Myocyte (in vitro differentiated cells): Measurements from ENCODE around the gene RAPGEFL1. TPM values are rescaled to one million over a fixed set of nuclear protein-coding genes. Genes with fewer than 3 reads are reported as not detected.
"Not testable (repeated sequence)": the region's sequence is repeated elsewhere in the genome, so short reads cannot be mapped to it uniquely, and the experiment has no call there.

Source experiments
- DNase-seq: peaks from one replicate; pipeline ENCODE4 v3.0.0-alpha.2; 2012; ENCODE audit warnings: low read depth
- microRNA-seq: library from miRNA; unstranded; fragments of <30 nt; microRNA quantifications from one replicate; pipeline ENCODE4, GENCODE V29; 2016
- total RNA-seq: library from RNA; depleted of rRNA; stranded (reverse); fragments of >200 nt; gene quantifications from 2 replicates; pipeline ENCODE4 v1.2.3, GENCODE V29; 2014

RAPGEFL1 gene
- total RNA-seq, 1 donor from 2014 or later, result 1.9 TPM

DNA sequence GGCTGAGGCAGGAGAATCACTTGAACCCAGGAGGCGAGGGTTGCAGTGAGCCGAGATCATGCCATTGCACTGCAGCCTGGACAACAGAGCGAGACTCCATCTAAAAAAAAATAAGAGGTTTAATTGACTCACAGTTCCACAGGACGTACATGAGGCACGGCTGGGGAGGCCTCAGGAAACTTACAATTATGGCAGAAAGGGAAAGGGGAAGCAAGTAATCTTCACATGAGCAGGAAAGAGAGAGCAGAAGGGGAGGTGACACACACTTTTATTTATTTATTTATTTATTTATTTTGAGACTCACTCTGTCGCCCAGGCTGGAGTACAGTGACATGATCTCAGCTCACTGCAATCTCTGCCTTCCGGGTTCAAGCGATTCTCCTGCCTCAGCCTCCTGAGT lies 28.9 kb downstream of the RAPGEFL1 start:
- DNase-seq, result not testable (repeated sequence)

DNA sequence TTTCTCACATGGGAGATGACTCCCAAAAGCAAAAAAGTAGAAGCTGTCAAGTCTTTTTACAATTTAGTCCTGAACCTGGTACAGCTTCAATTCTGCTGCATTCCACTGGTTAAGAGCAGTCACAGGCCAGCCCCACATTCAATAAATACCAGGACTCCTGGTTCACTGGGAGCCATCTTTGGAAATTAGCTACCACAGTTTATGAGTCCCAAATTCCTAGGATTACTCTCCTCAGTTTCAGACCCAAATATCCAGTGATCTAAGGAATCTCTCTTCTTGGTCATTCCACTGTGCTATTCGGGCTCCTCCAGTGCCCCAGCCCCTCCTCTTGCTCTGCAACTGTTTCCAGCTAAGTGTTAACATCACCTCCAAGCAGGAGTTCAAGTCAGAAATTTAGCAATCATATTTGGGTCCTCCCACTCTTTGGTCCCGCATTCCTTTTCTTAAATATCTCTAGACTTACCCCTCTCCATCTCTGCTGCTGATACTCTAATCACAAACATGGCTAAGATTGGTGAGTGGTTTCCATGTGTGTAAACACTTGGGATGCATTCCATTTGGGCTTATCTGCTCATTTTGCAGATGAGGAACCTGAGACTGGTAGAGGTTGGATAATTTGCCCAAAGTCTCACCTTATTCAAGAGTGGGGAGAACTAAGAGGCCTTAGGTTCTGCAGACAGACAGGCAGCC lies 32.3 kb downstream of the RAPGEFL1 start:
- DNase-seq, result peak; percentile 48

DNA sequence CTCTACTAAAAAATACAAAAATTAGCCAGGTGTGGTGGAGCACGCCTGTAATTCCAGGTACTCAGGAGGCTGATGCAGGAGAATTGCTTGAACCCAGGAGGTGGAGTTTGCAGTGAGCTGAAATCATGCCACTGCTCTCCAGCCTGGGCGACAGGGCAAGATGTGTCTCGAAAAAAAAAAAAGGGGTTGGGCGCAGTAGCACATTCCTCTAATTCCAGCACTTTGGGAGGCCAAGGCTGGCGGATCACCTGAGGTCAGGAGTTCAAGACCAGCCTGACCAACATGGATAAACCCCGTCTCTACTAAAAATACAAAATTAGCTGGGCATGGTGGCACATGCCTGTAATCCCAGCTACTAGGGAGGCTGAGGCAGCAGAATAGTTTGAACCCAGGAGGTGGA lies 36.6 kb downstream of the RAPGEFL1 start:
- DNase-seq, result not testable (repeated sequence)

DNA sequence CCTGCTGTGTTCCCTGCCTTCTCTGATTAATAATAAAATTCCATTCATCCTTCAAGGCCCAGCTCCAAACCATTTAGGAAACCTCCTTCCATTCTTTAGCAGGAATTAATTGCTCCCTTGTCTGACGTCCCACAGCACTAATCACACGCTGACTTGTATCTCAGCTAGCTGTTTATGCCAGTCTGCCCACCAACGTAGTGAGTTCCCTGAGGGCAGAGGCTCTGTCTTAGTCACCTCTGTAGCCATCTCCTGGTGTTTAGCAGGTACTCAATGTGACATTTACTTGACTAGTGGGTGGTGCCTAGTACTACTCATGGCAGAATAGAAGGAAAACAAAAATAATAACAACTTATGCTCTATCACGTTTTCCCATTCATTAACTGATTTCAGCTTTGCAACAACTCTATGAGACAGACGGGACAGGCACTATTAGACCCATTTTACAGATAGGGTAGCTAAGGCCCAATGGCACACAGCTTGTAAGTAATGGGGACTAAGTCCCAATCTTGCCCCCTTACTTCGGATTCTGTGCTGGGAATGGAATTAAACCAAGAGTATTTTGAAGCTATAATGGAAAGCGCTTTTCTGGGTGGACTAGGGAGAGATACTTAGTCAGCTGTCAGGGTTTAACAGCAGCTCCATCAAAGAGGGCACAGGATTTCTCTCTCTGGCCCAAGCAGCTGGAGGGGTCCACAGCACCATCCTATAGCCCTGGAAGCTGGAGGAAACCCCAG lies 40.9 kb downstream of the RAPGEFL1 start:
- DNase-seq, result no peak

DNA sequence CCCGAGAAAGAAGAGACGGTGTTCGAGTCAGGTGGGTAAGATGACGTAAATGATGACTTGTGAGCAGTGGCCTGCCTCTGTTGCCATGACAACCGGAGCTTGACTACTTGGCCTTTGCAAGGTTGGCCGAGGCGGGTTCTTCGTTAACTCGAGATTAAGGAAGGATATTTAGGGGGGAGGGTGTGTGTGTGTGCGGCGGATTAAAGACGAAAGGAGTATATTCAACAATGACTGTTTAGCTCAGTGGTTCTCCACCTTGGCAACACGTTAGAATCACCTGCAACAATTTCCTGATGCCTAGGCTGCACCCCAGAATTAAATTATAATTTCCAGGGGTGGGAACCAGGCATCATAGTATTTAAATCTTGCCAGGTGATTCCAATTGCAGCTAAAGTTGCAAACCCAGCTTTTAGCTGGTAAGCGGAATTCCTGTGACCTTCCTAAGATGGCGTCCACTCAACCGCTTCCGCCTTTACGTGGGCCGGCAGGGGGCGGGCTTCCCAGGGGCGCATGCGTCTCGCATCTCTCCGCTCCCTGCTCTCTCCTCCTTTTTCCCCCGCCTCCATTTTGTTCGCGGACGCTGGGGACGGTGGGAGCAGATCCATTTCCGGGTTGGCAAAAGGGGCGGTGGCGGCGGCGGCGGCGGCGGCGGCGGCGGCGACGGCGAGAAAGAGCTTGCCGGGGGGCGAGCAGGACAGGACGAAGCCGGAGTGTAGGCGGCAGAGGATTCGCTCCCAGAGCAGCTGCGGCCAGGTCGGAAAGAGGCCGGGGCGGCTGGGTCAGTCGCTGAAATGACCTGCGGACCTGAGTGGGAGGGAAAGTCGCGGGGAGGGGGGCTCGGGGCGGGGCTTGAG lies 41.7 kb downstream of the RAPGEFL1 start, which contains the start of gene WIPF2:
TSS of gene WIPF2 (plus strand) at position 565 of the 854 bp plus-strand sequence. CDS start 37,156 bp downstream, outside the sequence.
- DNase-seq, result peak; percentile 98

DNA sequence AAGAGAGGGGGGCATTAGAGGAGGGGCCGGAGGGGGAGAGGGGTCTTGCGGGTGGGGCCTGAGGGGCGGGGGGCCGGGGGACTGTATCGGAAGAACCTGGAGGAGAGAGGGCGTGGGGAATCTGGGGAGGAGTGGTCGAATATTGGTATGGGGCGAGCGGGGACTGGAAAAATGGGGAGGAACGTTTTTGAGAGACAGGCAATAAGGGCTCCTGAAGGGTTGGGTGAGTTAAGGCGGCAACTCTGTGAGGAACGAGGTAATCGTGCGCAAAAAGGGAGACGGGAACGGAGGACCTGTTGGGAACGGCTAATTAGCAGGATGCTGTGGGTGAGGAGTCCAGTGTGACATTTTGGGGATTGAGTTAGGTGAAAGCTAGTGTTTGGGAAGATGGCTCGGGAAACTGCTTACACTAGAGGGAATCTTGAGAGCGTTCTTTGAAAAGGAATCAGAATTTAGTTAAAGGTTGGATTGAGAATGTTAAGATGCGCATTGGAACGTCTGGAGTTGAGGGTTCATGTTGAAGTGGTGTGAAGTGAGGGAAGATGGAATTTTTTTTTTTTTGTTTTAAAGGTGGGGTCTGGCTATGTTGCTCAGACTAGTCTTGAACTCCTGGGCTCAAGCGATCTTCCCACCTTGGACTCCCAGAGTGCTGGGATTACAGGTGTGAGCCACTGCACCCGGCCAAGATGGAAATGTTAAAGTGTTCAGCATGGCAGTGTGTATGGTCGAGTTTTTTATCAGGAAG lies 42.5 kb downstream of the RAPGEFL1 start:
- DNase-seq, result peak; percentile 44

DNA sequence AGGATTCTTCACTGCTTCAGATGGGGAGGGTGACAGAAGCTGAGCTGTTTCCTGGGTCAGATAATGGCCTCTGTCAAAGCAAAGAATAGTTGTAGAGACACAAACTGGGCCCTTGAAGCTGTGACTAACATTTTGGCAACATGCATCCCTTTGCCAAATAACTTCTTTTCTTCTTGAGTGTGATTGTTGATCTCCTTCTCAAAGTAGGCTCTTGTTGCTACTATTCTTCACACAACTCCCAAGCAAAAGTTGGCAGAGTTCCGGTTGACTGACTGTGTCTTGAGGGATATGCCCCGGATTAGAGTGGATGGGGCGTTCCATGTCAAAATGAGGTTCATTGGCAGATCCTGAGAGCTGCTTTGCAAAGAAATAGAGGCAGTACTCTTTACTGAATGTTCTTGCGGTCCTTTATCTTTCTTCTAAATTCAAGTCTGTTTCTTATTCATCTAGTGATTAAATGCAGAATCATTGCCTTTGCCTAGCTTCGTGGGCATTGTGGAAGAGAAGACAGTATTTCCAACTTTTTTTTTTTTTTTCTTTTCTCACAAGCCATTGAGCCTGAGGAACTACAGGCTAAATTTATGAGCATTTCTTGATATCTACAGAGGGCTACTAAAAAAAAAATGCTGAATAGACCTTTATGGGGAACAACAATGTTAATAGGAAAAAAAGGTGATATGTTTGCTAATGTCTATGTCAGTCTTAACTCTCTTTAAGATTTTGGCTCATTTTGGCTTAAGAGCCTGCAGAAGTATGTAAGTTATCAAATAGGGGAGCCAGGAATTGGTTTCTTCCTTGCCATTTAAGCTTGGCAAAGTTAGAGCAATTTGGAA lies 47.7 kb downstream of the RAPGEFL1 start:
- no peak for DNase-seq

DNA sequence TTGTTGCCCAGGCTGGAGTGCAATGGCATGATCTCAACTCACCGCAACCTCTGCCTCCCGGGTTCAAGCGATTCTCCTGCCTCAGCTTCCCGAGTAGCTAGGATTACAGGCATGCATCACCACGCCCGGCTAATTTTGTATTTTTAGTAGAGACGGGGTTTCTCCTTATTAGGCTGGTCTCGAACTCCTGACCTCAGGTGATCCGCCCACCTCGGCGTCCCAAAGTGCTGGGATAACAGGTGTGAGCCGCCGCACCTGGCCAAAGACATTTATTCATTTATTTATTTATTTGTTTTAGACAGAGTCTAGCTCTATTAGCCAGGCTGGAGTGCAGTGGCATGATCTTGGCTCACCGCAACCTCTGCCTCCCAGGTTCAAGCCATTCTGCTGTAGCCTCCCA lies 51.9 kb downstream of the RAPGEFL1 start:
- not testable (repeated sequence) for DNase-seq

DNA sequence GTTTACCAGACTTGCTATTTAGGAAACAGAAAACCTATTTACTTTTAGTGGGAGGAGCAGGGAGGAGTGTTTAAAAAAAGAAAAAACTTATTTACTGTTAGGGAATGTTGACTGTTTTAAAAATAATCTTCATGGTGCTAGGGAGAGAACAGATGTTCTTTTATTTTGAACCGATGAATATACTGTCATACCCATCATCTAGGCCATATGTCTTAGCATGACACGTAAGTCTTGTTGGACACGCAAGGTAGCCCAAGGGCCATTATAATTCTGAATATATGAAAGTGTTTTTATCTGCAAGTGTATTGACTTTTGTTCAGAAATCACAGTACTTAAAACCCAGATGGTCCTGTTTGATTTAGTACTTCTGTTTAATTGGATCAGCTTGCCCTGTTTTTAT lies 53.4 kb downstream of the RAPGEFL1 start:
- no peak for DNase-seq

DNA sequence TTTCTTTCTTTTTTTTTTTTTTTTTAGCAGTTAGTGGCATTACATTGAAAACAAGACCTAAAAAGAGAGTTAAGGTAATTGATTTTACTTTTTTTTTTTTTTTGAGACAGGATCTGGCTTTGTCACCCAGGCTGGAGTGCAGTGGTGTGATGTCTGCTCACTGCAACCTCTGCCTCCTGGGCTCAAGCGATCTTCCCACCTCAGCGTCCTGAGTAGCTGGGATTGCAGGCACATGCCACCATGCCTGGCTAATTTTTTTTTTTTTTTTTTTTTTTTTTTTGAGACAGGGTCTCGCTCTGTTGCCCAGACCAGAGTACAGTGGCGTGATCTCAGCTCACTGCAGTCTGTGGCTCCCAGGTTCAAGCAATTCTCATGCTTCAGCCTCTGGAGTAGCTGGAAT lies 54.7 kb downstream of the RAPGEFL1 start:
- DNase-seq, result not testable (repeated sequence)

DNA sequence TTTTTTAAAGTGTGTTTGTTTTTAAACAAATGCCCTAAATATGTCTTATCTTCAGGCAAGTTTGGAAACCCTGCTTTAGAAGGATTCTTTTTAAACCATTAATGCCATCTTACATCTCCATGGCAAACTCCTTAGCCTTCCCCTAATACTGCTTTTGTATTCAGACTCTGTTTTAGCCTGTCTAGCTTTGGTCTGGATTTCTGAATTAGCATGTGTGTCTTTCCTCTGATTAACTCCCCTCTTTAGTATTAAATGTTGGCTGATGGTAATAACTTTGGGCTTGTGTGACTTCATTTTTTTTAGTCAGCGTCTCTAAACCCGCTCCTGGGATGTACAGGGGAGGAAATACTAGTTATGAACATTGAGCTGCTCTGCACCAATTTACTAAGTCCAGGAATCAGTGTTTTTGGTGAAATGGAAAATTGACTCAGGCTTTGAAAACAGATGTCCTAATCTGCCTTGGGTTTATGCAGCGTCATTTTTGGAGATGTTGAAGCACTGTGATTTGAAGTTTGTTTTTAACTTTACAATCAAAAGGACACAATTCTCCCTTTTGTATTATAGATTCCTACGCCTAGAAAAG lies 64.1 kb downstream of the RAPGEFL1 start:
- DNase-seq, result no peak

DNA sequence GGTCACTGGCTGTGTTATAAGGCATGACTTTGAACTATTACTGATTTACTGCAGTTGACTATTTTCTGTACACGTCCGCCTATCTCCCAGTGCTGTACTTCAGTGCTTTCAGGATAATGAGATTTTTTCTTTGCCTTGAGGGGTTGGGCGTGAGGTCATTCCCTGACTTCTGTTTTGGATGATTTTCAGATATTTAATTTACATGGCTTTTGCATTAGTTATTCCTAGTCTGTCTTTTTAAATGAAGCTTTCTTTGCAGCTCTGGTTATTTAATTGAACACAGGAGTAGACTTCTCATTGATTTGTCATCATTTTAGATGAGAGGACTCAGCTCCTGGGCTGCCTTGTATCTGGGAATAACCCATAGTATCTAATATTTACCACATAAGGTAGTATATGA lies 65.5 kb downstream of the RAPGEFL1 start:
- no peak for DNase-seq

DNA sequence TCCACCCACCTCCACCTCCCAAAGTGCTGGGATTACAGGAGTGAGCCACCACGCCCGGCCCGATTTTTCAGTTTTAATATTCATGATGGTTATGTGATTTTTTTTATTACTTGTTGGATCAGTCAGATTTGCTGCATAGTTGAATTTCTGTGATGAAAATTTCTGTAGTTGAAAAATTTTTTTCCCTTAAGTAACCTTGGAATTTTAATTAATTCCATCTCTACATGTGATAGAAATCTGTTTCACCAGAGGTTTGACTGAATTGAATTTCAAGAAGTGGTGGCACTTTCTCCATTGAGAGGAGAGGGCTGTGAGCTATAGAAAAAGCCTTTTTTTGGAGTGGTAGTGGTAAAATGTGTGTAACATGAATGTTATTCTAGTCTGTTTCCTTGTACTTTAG lies 66.5 kb downstream of the RAPGEFL1 start:
- DNase-seq, result no peak

DNA sequence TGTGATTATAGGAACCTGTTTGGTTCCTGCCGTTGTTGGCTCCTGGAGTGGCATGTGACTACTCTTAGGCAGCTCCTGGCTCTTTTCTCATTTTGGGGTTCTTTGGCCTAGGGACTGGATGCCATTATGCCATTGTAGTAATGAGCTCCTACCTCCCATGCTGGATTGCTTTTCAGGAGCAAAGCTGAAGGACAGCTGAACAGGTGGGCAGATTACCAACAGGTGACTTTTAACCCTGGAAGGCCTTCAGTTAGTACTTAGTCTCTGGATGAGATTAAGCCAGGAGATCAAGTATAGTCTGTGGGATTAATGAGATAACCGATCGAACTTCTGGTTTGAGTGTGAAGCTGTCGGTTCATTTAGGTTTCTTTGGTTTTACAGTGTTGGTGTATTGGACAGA lies 67.0 kb downstream of the RAPGEFL1 start:
- no peak for DNase-seq

Small RNAs within 50 kb of the gene (microRNA-seq; reads per million reads assigned to microRNA genes)
- gene MIR6866 (1.5 reads per million), gene MIR6867 (not detected)

Other genes with a start within 250 kb of the RAPGEFL1 start
- gene ORMDL3, start 249.9 kb upstream of the RAPGEFL1 start, total RNA-seq, result 34.7 and 37.7 TPM in 2 replicates
- gene LRRC3C, start 249.7 kb upstream of the RAPGEFL1 start, total RNA-seq, result not detected in 2 replicates
- gene GSDMA, start 214.5 kb upstream of the RAPGEFL1 start, total RNA-seq, result not detected in 2 replicates
- gene PSMD3, start 196.7 kb upstream of the RAPGEFL1 start, total RNA-seq, result 171 and 186 TPM in 2 replicates
- 0.10 and 0.11 TPM in 2 replicates for gene CSF3, start 162.0 kb upstream of the RAPGEFL1 start, total RNA-seq
- 88.7 and 90.0 TPM in 2 replicates for gene MED24, start 123.1 kb upstream of the RAPGEFL1 start, total RNA-seq
- gene THRA, start 114.5 kb upstream of the RAPGEFL1 start, total RNA-seq, result 52.5 and 61.1 TPM in 2 replicates
- gene NR1D1, start 76.9 kb upstream of the RAPGEFL1 start, total RNA-seq, result 9.5 and 10.8 TPM in 2 replicates
- gene MSL1, start 55.5 kb upstream of the RAPGEFL1 start, total RNA-seq, result 104 and 111 TPM in 2 replicates
- gene CASC3, start 36.9 kb upstream of the RAPGEFL1 start, total RNA-seq, result 35.0 and 49.0 TPM in 2 replicates
- gene WIPF2, start 41.8 kb downstream of the RAPGEFL1 start, total RNA-seq, result 3.7 and 3.8 TPM in 2 replicates
- 2.6 and 3.8 TPM in 2 replicates for gene CDC6, start 110.4 kb downstream of the RAPGEFL1 start, total RNA-seq
- 37.2 and 39.2 TPM in 2 replicates for gene RARA, start 131.7 kb downstream of the RAPGEFL1 start, total RNA-seq
- gene GJD3, start 187.3 kb downstream of the RAPGEFL1 start, total RNA-seq, result not detected in 2 replicates
- 2.2 and 2.3 TPM in 2 replicates for gene TOP2A, start 240.4 kb downstream of the RAPGEFL1 start, total RNA-seq